GOT3 (cell line): ENCODE data around the gene MAPK8.
"Not testable (repeated sequence)": the region's sequence is repeated elsewhere in the genome, so short reads cannot be mapped to it uniquely, and the experiment has no call there.

Experiments used
- DNase-seq: peaks from one replicate; lab custom pipeline; 2025; ENCODE audit warnings: mixed read lengths; lab: John Stamatoyannopoulos, UW

MAPK8 gene

GRCh38 chr10:48418189-48418788 lies 111.8 kb downstream of the MAPK8 start:
- DNase-seq: no peak

GRCh38 chr10:48419714-48420113 lies 113.2 kb downstream of the MAPK8 start:
- no peak for DNase-seq

GRCh38 chr10:48421862-48422261 lies 115.4 kb downstream of the MAPK8 start:
- not testable (repeated sequence) for DNase-seq

GRCh38 chr10:48423884-48424283 lies 117.4 kb downstream of the MAPK8 start:
- no peak for DNase-seq

- DNase-seq: no peak
These were observed 122.4 kb downstream of the MAPK8 start for GRCh38 chr10:48428896-48429295.

- DNase-seq: no peak
These were observed 122.8 kb downstream of the MAPK8 start for GRCh38 chr10:48429309-48429708.

GRCh38 chr10:48430402-48430993 lies 124.0 kb downstream of the MAPK8 start:
- no peak for DNase-seq

- no peak for DNase-seq
These were observed 125.4 kb downstream of the MAPK8 start for GRCh38 chr10:48431871-48432270.

GRCh38 chr10:48437546-48437945 lies 131.1 kb downstream of the MAPK8 start:
- no peak for DNase-seq

GRCh38 chr10:48439031-48439430 lies 132.6 kb downstream of the MAPK8 start:
- DNase-seq: no peak

- DNase-seq: no peak
These were observed 133.1 kb downstream of the MAPK8 start for GRCh38 chr10:48439581-48440041.

- DNase-seq: no peak
These were observed 134.3 kb downstream of the MAPK8 start for GRCh38 chr10:48440771-48441170.

- DNase-seq: no peak
These were observed 135.8 kb downstream of the MAPK8 start for GRCh38 chr10:48442090-48442808.

GRCh38 chr10:48442809-48443177 lies 136.3 kb downstream of the MAPK8 start:
- no peak for DNase-seq

GRCh38 chr10:48444266-48444665 lies 137.8 kb downstream of the MAPK8 start:
- DNase-seq: no peak

- no peak for DNase-seq
These were observed 138.7 kb downstream of the MAPK8 start for GRCh38 chr10:48444861-48445841.

GRCh38 chr10:48445932-48446331 lies 139.5 kb downstream of the MAPK8 start:
- DNase-seq: no peak

- DNase-seq: no peak
These were observed 140.3 kb downstream of the MAPK8 start for GRCh38 chr10:48446785-48447184.

- no peak for DNase-seq
These were observed 141.1 kb downstream of the MAPK8 start for GRCh38 chr10:48447356-48448215.

- no peak for DNase-seq
These were observed 142.3 kb downstream of the MAPK8 start for GRCh38 chr10:48448796-48449195.
